Subcutaneous abdominal adipose tissue (tissue), 5 donors: ENCODE measurements around the gene LRP1B.

Experiments used
- H3K27ac ChIP-seq: one replicate; pipeline ENCODE4 v1.7.0; 2013; ENCODE audit warnings: low read depth, mild to moderate bottlenecking, inconsistent platforms, low read length, moderate library complexity
- H3K27me3 ChIP-seq, 5 donors: one replicate each; pipeline ENCODE4 v1.7.0; 2013; ENCODE audit warnings: low read length in 5 of 5, inconsistent platforms in 1 of 5; ENCODE audit not compliant: control insufficient read depth in 5 of 5, insufficient read depth in 4 of 5
- H3K36me3 ChIP-seq, 5 donors: one replicate each; pipeline ENCODE4 v1.7.0; 2013; ENCODE audit warnings: low read length in 5 of 5; ENCODE audit not compliant: control insufficient read depth in 5 of 5, insufficient read depth in 5 of 5
- H3K4me1 ChIP-seq, 5 donors: one replicate each; pipeline ENCODE4 v1.7.0; 2013; ENCODE audit warnings: low read length in 5 of 5, mild to moderate bottlenecking in 3 of 5, moderate library complexity in 1 of 5; ENCODE audit not compliant: control insufficient read depth in 5 of 5, insufficient read depth in 5 of 5
- H3K4me3 ChIP-seq, 5 donors: one replicate each; pipeline ENCODE4 v1.7.0; 2013; ENCODE audit warnings: low read length in 5 of 5, low read depth in 1 of 5
- H3K9ac ChIP-seq, 5 donors: one replicate each; pipeline ENCODE4 v1.7.0; 2013; ENCODE audit warnings: low read length in 5 of 5, mild to moderate bottlenecking in 4 of 5, moderate library complexity in 3 of 5
- H3K9me3 ChIP-seq, 5 donors: one replicate each; pipeline ENCODE4 v1.7.0; 2013; ENCODE audit warnings: low read length in 5 of 5; ENCODE audit not compliant: control insufficient read depth in 5 of 5
- donor health status: healthy.
- donor health status: healthy.
- donor health status: healthy.
- donor health status: healthy.
- donor health status: healthy.

Gene LRP1B

DNA sequence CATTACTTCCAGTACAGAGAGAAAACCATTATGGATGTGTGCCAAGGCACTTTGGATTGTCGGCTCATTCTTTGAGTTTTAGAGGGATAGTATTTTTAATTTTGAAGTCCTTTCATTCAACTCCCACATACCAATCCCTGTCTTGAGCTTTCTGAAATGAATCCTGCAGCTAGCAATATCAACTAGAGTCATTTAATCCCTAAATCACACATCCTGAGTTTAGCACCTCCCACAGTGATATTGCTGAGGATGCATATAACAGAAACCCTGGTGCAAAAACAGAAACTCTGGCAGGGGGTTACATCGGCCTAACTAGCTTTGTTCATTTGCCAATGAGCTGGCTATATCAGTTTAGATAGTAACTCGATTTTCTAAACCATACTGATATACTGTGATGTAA, 427.3 kb downstream of the LRP1B start:
- Histone ChIP-seq H3K9ac (no peak overlapping the region), H3K36me3 (no peaks in the 10 kb centered on the region), H3K27me3 (no peaks in the 10 kb centered on the region), H3K4me1 (no peaks in the 10 kb centered on the region), H3K9me3 (no peaks in the 10 kb centered on the region), H3K4me3 (no peak overlapping the region), H3K27ac (no peak overlapping the region)

DNA sequence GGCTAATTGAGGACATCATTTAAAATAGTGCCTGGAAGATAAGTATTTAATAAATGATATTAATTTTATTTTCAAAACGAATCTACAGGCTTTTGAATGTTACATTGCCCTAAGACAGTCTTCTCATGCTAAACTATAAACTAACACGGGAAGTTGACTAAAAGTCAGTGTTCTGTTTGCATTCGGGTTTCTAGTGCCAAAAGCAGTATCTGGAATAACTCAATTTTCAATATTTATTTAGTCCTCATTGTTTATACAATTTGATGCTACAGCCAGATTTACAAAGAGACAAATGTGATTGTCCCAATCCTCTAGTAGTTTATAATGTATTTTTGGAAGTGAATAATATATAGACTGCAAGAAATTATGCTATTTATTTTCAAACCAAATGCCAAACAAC, 429.2 kb downstream of the LRP1B start:
- no peak overlapping the region for H3K27ac ChIP-seq
- no peak overlapping the region for H3K9ac ChIP-seq
- H3K4me1 ChIP-seq, result no peaks in the 10 kb centered on the region
- H3K4me3 ChIP-seq, result no peak overlapping the region
- H3K27me3 ChIP-seq, result no peaks in the 10 kb centered on the region
- H3K36me3 ChIP-seq, result no peaks in the 10 kb centered on the region
- no peaks in the 10 kb centered on the region for H3K9me3 ChIP-seq

DNA sequence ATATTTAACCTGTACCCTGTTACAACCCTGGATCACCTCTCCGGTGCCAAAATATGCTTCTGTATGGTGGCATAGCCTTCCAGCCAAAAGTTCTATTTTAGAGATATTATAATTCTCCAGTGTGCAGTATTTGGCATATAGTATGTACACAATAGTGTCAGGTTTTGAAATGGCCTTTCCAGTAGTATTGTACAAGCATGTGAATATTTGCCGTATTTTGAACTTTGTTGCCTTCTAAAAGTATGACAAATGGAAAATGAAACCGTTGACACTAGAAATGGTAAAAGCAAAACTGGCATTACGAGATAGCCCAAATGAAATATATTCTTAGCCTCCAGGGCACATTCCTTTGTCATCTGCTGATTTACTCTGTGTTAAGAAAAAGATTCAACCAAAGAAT, 431.2 kb downstream of the LRP1B start:
- Histone ChIP-seq H3K27ac (no peak overlapping the region), H3K27me3 (no peaks in the 10 kb centered on the region), H3K9me3 (no peaks in the 10 kb centered on the region), H3K4me3 (no peak overlapping the region), H3K4me1 (no peaks in the 10 kb centered on the region), H3K9ac (no peak overlapping the region), H3K36me3 (no peaks in the 10 kb centered on the region)

DNA sequence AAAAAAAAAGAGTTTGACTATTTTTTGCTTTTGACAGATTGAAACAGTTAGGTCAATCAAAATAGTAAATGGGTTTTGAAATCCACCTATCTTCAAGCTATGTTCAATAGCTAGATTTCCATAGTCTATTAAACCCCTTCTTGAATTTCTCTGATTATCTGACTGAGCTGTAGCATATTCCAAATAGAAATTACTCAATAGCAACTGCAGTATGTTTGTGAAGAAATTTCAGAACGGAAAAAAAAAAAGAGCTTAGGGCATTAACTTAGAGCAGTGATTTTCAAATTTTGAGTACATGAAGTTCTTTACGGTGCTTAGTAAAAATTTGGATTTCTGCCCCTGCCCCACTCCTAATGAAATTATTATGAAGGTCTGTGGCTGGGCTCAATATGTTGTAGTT, 432.3 kb downstream of the LRP1B start:
- H3K27me3 ChIP-seq, result no peaks in the 10 kb centered on the region
- no peak overlapping the region for H3K27ac ChIP-seq
- no peaks in the 10 kb centered on the region for H3K4me1 ChIP-seq
- no peak overlapping the region for H3K9ac ChIP-seq
- H3K9me3 ChIP-seq, result no peaks in the 10 kb centered on the region
- H3K4me3 ChIP-seq, result no peak overlapping the region
- no peaks in the 10 kb centered on the region for H3K36me3 ChIP-seq

DNA sequence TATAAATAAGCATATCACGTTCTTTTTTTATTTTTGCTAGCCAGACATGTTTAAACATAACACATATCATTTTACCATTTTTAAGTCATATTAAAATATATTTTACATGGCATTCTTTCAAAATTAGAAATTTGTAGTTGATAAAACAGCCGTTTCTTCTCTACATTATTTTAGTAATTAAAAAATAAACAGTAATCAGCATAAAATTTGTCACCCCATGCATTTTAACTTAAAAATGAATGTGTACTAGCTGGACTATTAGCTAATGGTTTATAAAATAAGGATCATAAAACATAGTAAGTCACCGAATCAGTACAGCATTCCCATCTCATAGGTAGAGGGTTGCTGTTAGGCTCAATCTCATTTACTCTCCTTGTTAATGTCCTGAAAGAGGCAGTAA, 433.8 kb downstream of the LRP1B start:
- Histone ChIP-seq H3K27me3 (no peaks in the 10 kb centered on the region), H3K9me3 (no peaks in the 10 kb centered on the region), H3K27ac (no peak overlapping the region), H3K4me1 (no peaks in the 10 kb centered on the region), H3K9ac (no peak overlapping the region), H3K36me3 (no peaks in the 10 kb centered on the region), H3K4me3 (no peak overlapping the region)

DNA sequence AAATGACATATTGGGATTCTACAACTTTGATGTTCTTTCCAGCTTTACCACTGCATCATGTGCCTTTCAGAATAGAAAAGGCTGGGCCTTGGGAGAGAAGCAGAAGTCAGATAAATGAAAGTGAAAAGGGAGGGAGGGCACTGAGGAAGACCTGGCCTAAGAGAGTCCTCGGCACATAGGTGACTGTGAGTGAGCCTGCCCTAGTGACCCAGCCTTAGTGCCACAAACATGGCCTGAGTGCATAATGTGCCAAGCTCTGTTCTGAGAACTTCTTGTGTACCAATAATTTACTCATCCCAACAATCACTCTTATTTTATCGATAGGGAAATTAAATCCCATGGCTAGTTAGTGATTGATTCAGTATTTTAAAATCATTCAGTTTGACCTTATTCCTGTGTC, 436.6 kb downstream of the LRP1B start:
- no peak overlapping the region for H3K4me3 ChIP-seq
- H3K36me3 ChIP-seq, result no peaks in the 10 kb centered on the region
- H3K9ac ChIP-seq, result no peak overlapping the region
- H3K27me3 ChIP-seq, result no peaks in the 10 kb centered on the region
- no peaks in the 10 kb centered on the region for H3K9me3 ChIP-seq
- no peaks in the 10 kb centered on the region for H3K4me1 ChIP-seq
- H3K27ac ChIP-seq, result no peak overlapping the region

DNA sequence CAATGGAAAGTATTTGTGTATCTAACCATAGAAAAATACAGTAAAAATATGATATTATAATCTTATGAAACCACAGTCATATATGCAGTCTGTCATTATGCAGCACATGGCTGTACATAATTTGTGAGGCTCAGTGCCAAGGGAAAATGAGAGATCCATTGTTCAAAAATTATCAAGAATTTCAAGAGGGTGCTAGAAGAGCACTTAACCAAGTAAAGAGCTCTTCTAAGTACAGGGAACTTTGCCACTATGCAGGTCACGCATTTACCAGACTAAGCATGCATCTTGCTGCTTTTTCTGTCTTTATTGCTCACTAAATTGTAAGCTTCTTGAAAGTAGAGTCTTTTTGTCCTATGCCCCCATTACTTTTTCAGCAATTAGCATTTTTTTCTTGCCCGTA, 438.0 kb downstream of the LRP1B start:
- Histone ChIP-seq H3K36me3 (no peaks in the 10 kb centered on the region), H3K9me3 (no peaks in the 10 kb centered on the region), H3K9ac (no peak overlapping the region), H3K4me3 (no peak overlapping the region), H3K27ac (no peak overlapping the region), H3K4me1 (no peaks in the 10 kb centered on the region), H3K27me3 (no peaks in the 10 kb centered on the region)

DNA sequence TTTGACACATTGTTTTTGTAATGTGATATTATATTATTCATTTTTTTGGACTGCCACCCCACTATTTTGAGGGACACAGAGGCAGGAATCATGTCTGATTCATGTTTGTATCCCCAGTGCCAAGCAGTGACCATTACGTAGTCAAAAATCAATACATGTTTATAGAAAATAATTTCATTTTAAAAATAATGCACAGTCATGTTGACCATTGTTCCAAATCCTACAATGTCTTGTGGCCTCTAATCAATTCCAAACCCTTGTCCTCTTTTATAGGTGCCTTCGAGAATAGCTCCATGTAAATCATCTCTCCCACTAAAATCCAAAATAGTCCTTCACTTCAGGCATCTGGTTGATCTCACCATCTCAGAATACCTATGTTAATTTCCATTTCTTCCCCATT, 454.7 kb downstream of the LRP1B start:
- Histone ChIP-seq H3K4me1 (no peaks in the 10 kb centered on the region), H3K27me3 (no peaks in the 10 kb centered on the region)

DNA sequence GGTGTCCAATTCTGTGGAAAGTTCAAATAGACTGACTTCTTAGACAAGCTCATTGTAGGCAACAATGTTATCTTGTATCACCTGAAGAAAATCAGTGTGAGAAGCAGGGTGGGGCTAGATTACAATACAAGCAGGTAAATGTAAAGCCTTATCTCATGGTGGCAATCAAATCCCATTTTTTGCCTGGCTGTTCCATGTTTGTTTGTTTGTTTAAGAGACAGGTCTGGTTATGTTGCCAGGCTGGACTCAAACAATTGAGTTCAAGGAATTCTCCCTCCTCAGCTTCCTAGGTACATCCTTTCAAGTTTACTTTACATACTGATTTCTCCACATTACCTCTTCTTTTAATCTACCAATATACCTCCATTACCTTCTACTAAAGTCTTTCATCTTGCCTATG, 464.6 kb downstream of the LRP1B start:
- no peaks in the 10 kb centered on the region for H3K27me3 ChIP-seq
- no peaks in the 10 kb centered on the region for H3K36me3 ChIP-seq
- no peak overlapping the region for H3K4me3 ChIP-seq
- H3K9me3 ChIP-seq, result peaks cover 0 to 10% (median 0%) of the 10 kb centered on the region in 5 donors
- no peak overlapping the region for H3K27ac ChIP-seq
- no peaks in the 10 kb centered on the region for H3K4me1 ChIP-seq
- no peak overlapping the region for H3K9ac ChIP-seq

More for the DNA sequence above, 454.7 kb downstream of the LRP1B start:
- Histone ChIP-seq H3K9ac (no peak overlapping the region), H3K36me3 (no peaks in the 10 kb centered on the region), H3K9me3 (no peaks in the 10 kb centered on the region), H3K27ac (no peak overlapping the region), H3K4me3 (no peak overlapping the region)

DNA sequence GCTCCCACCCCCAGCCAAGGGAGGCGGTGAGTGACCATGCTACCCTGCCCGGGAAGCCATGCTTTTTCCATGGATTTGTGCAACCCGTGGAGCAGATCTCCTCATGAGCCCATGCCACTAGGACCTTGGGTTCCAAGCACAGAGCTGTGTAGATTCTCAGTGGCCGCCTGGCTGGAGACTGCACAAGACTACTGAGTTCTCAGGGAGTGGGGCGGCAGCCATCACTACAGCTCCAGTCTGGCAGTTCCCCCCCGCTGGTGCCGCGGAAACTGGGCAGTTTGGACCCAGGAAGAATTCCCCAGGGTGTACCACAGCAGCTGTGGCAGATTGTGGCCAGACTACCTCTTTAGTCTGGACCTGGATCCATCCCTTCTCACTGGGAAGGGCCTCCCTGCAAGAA, 470.6 kb downstream of the LRP1B start:
- H3K27me3 ChIP-seq, result no peaks in the 10 kb centered on the region
- H3K9ac ChIP-seq, result no peak overlapping the region
- no peak overlapping the region for H3K27ac ChIP-seq
- H3K36me3 ChIP-seq, result no peaks in the 10 kb centered on the region
- H3K9me3 ChIP-seq, result peaks cover 0 to 5% (median 0%) of the 10 kb centered on the region in 5 donors
- H3K4me3 ChIP-seq, result no peak overlapping the region
- no peaks in the 10 kb centered on the region for H3K4me1 ChIP-seq

DNA sequence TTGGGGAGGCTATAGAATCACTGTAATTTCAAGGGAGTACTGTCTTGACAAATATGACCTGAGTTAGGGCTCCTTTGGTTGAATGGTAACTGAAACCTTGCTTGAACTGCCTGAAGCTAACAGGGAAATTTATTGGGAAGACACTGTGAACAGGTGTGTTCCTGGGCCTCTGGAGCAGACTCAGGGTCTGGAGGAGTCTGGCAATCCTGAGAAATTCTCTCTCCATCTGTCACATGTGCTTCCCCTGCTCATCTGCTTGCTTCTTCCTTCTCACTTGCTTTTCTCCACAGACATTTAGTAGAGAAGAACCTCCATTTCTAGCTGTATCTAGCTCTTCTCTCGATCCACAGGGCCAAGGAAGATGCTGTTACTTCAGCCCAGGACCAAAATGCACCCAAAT, 476.5 kb downstream of the LRP1B start:
- Histone ChIP-seq H3K4me1 (no peaks in the 10 kb centered on the region), H3K9me3 (no peaks in the 10 kb centered on the region), H3K9ac (no peak overlapping the region), H3K27ac (no peak overlapping the region), H3K36me3 (no peaks in the 10 kb centered on the region), H3K27me3 (no peaks in the 10 kb centered on the region), H3K4me3 (no peak overlapping the region)
